SK-N-SH (cell line): ENCODE data around the gene TGIF1. TPM values are rescaled to one million over a fixed set of nuclear protein-coding genes. Genes with fewer than 3 reads are reported as not detected.

Source experiments
- CTCF ChIA-PET: fragments of 300-600, 350-600 bp; formaldehyde crosslinking; extraction: SDS; loops from one replicate; lab custom pipeline; 2021; lab: Yijun Ruan, JAX
- POLR2A ChIA-PET: fragments of 350-600 bp; sonication (Branson Sonifier 250); formaldehyde crosslinking; extraction: SDS; loops from one replicate; lab custom pipeline; 2020; ENCODE audit warnings: antibody characterized with exemption, inconsistent platforms; lab: Yijun Ruan, JAX
- DNase-seq: peaks from one replicate; pipeline ENCODE4 v3.0.0; 2012
- H2AFZ ChIP-seq: fragments of 200-600 bp; sonication (generic); 2 replicates; pipeline ENCODE4 v1.8.1; 2016; ENCODE audit warnings: antibody characterized with exemption, mild to moderate bottlenecking, low read depth
- H3F3A ChIP-seq: fragments of 200-600 bp; sonication (generic); replicated peaks from 2 replicates; pipeline ENCODE3; 2016; ENCODE audit warnings: antibody characterized with exemption, mild to moderate bottlenecking; ENCODE audit not compliant: insufficient read depth
- H3K27ac ChIP-seq, 2 experiments: fragments of 200-500 bp in 1 of 2; fragments of 200-600 bp in 1 of 2; sonication (Bioruptor generic) in 1 of 2; sonication (generic), shearing (Covaris generic) in 1 of 2; 2 replicates each; pipeline versions ENCODE4 v1.5.1 to v1.6.1; 2014 to 2016; ENCODE audit warnings: low read depth in 2 of 2, inconsistent platforms in 1 of 2, low read length in 1 of 2, mild to moderate bottlenecking in 1 of 2, mixed read lengths in 1 of 2
- H3K27me3 ChIP-seq: fragments of 200-600 bp; sonication (generic), shearing (Covaris generic); 2 replicates; pipeline ENCODE4 v1.6.1; 2016; ENCODE audit warnings: mixed run types; ENCODE audit not compliant: insufficient read depth
- H3K36me3 ChIP-seq, 2 experiments: fragments of 200-500 bp in 1 of 2; fragments of 200-600 bp in 1 of 2; sonication (Bioruptor generic) in 1 of 2; sonication (generic) in 1 of 2; replicated peaks in 1 of 2; 2 replicates each; pipeline versions ENCODE3 to v1.5.1; 2014 to 2016; ENCODE audit warnings: low read length in 1 of 2, mild to moderate bottlenecking in 1 of 2; ENCODE audit not compliant: insufficient read depth in 2 of 2, control insufficient read depth in 1 of 2
- H3K4me1 ChIP-seq, 2 experiments: fragments of 200-500 bp in 1 of 2; fragments of 200-600 bp in 1 of 2; sonication (Bioruptor generic) in 1 of 2; sonication (generic), shearing (Covaris generic) in 1 of 2; 2 replicates each; pipeline versions ENCODE4 v1.5.1 to v1.6.1; 2014 to 2016; ENCODE audit warnings: low read depth in 1 of 2, low read length in 1 of 2, mixed run types in 1 of 2; ENCODE audit not compliant: insufficient read depth in 2 of 2, control insufficient read depth in 1 of 2
- H3K4me2 ChIP-seq: fragments of 200-600 bp; sonication (generic), shearing (Covaris generic); 2 replicates; pipeline ENCODE4 v1.6.1; 2017; ENCODE audit warnings: mixed run types
- H3K4me3 ChIP-seq, 2 experiments: fragments of 200-500 bp in 1 of 2; fragments of 200-600 bp in 1 of 2; sonication (Bioruptor generic) in 1 of 2; sonication (generic), shearing (Covaris generic) in 1 of 2; 2 replicates each; pipeline versions ENCODE4 v1.5.1 to v1.8.1; 2014 to 2016; ENCODE audit warnings: low read depth in 2 of 2, inconsistent platforms in 1 of 2, low read length in 1 of 2, mild to moderate bottlenecking in 1 of 2, mixed read lengths in 1 of 2, moderate library complexity in 1 of 2
- H3K79me2 ChIP-seq: fragments of 200-600 bp; sonication (generic); 2 replicates; pipeline ENCODE4 v1.8.1; 2017; ENCODE audit warnings: mild to moderate bottlenecking; ENCODE audit not compliant: insufficient read depth
- H3K9ac ChIP-seq: fragments of 200-600 bp; sonication (generic); 2 replicates; pipeline ENCODE4 v1.6.1; 2017; ENCODE audit warnings: mixed run types
- H3K9me2 ChIP-seq: fragments of 200-600 bp; sonication (generic); 2 replicates; pipeline ENCODE4 v1.6.1; 2017; ENCODE audit warnings: mixed run types
- H3K9me3 ChIP-seq: fragments of 200-600 bp; sonication (generic); 2 replicates; pipeline ENCODE4 v1.6.1; 2017; ENCODE audit warnings: mixed run types, mild to moderate bottlenecking, moderate library complexity
- H4K20me1 ChIP-seq: fragments of 200-600 bp; sonication (generic); 2 replicates; pipeline ENCODE4 v1.6.1; 2017; ENCODE audit warnings: mild to moderate bottlenecking, mixed run types; ENCODE audit not compliant: insufficient read depth
- EZH2phosphoT487 ChIP-seq: fragments of 200-600 bp; sonication (generic); IDR thresholded peaks from 2 replicates; pipeline ENCODE4 v1.6.1; 2017; ENCODE audit warnings: low read depth, mixed run types, mild to moderate bottlenecking, antibody characterized with exemption, moderate library complexity, borderline replicate concordance
- FOXJ3 ChIP-seq: sonication (generic); formaldehyde crosslinking; IDR thresholded peaks from 2 replicates; pipeline ENCODE4 v1.5.1; 2020; ENCODE audit warnings: mild to moderate bottlenecking, missing genetic modification reagents
- MAX ChIP-seq: IDR thresholded peaks from 2 replicates; pipeline ENCODE4 v1.4.0; 2012; ENCODE audit warnings: low read depth
- MXI1 ChIP-seq: IDR thresholded peaks from 2 replicates; pipeline ENCODE4 v1.6.1; 2012; ENCODE audit warnings: mild to moderate bottlenecking, low read depth, low read length, improper control_type of control experiment
- NFIC ChIP-seq: IDR thresholded peaks from 2 replicates; pipeline ENCODE4 v1.4.0; 2012; ENCODE audit warnings: borderline replicate concordance
- POLR2AphosphoS5 ChIP-seq: IDR thresholded peaks from 2 replicates; pipeline ENCODE4 v1.6.1; 2012; ENCODE audit warnings: low read depth, low read length
- RCOR1 ChIP-seq: fragments of 150-350 bp; IDR thresholded peaks from 2 replicates; pipeline ENCODE4 v1.6.1; 2017; ENCODE audit warnings: antibody characterized with exemption, low read length
- REST ChIP-seq: IDR thresholded peaks from 2 replicates; pipeline ENCODE4 v1.6.1; 2012; ENCODE audit warnings: mild to moderate bottlenecking, low read depth, low read length, moderate library complexity
- SIN3A ChIP-seq: IDR thresholded peaks from 2 replicates; pipeline ENCODE4 v1.6.1; 2012; ENCODE audit warnings: low read depth, mild to moderate bottlenecking, low read length, moderate library complexity, borderline replicate concordance
- TAF1 ChIP-seq: IDR thresholded peaks from 2 replicates; pipeline ENCODE4 v1.6.1; 2012; ENCODE audit warnings: low read depth, mild to moderate bottlenecking, low read length, moderate library complexity, borderline replicate concordance
- USF1 ChIP-seq: IDR thresholded peaks from 2 replicates; pipeline ENCODE4 v1.4.0; 2012; ENCODE audit warnings: low read depth, borderline replicate concordance
- USF2 ChIP-seq: fragments of 150-350 bp; IDR thresholded peaks from 2 replicates; pipeline ENCODE4 v1.6.1; 2017; ENCODE audit warnings: antibody characterized with exemption, low read length, low read depth, borderline replicate concordance
- ZBTB33 ChIP-seq: IDR thresholded peaks from 2 replicates; pipeline ENCODE4 v1.4.0; 2012; ENCODE audit warnings: low read depth, borderline replicate concordance
- WGBS: methylation state at CpG from one replicate; pipeline ENCODE4 v1.1.6; 2017; ENCODE audit warnings: low lambda C conversion rate; 5-methylcytosine and 5-hydroxymethylcytosine counted together
- polyA plus RNA-seq, 3 experiments: library from polyadenylated mRNA; depleted of rRNA; stranded (reverse); fragments of >200 nt; gene quantifications; 2 replicates each; pipeline ENCODE4 v1.2.3, GENCODE V29; 2012

Gene TGIF1
- polyA plus RNA-seq (2012; rRNA removed): 82.3 and 113 TPM in 2 replicates
- polyA plus RNA-seq (2012; cell fraction: cytosol; rRNA removed): 78.8 and 86.9 TPM in 2 replicates
- 121 and 190 TPM in 2 replicates for polyA plus RNA-seq (2012; cell fraction: nucleus; rRNA removed)

- H3K27ac ChIP-seq: peak within 1 kb of the TSS; percentile 96 to 99
- H3K9me2 ChIP-seq: no peaks in the 10 kb centered on the region
- 1% methylated on average over 46 of the region's 71 CpGs for WGBS
- H3K9ac ChIP-seq: peak within 1 kb of the TSS; percentile 99
- H3K79me2 ChIP-seq: peaks cover 61% of the 10 kb centered on the region
- no peaks in the 10 kb centered on the region for H3K9me3 ChIP-seq
- H3K4me1 ChIP-seq: peaks cover 23 to 30% of the 10 kb centered on the region in 2 experiments
- POLR2A ChIA-PET: no interaction called here
- H2AFZ ChIP-seq: no peak within 1 kb of the TSS
- peaks cover 10% of the 10 kb centered on the region for H4K20me1 ChIP-seq
- TF ChIP-seq NFIC (peak; percentile 55), TAF1 (peak; percentile 72), MXI1 (peak; percentile 65; the same call in 1 of the 2 replicates), SIN3A (peak; percentile 62; the same call in 1 of the 2 replicates), ZBTB33 (no peak), MAX (peak; percentile 75), FOXJ3 (CRISPR knock-in tag) (peak; percentile 25; the same call in 1 of the 2 replicates), POLR2AphosphoS5 (peak; percentile 78), USF2 (no peak), RCOR1 (no peak), USF1 (no peak), EZH2phosphoT487 (no peak), REST (0 out of 2 replicates have a peak, but pooled peaks have one; percentile 18)
- TF ChIP-seq, all 33 proteins: peak for 8
- peak within 1 kb of the TSS; percentile 86 for H3K4me2 ChIP-seq
- peaks cover 48% of the 10 kb centered on the region for H3F3A ChIP-seq
- CTCF ChIA-PET: interaction anchor here (1.2 to 6.2 kb wide), 3 partner anchors 144 to 216 kb away, joined by 9 to 66 read pairs (median 25); no protein-coding TSS in a partner anchor
- DNase-seq: peak; percentile 77
- no peaks in the 10 kb centered on the region for H3K36me3 ChIP-seq
- no peaks in the 10 kb centered on the region for H3K27me3 ChIP-seq
- peak within 1 kb of the TSS; percentile 74 to 93 for H3K4me3 ChIP-seq
These were observed at the start of gene TGIF1 for GRCh38 chr18:3450012-3450798. Gene TGIF1, plus strand, starts transcription at chr18:3450172. Its CDS starts 318 bp downstream, at chr18:3450490.
